Measurements from ENCODE around the gene EPAS1.

Gene EPAS1

GRCh38 chr2:46303233-46303632, 6.0 kb downstream of the EPAS1 start:
- no peak for DNase-seq (ENCODE audit: low read depth)

GRCh38 chr2:46303822-46304221, 6.6 kb downstream of the EPAS1 start:
- peak; percentile 53 for DNase-seq (ENCODE audit: low read depth)

- no peak for DNase-seq (ENCODE audit: low read depth)
These were observed 7.4 kb downstream of the EPAS1 start for GRCh38 chr2:46304635-46305034.

GRCh38 chr2:46305187-46305586, 8.0 kb downstream of the EPAS1 start:
- DNase-seq (ENCODE audit: low read depth): no peak

GRCh38 chr2:46305767-46306166, 8.6 kb downstream of the EPAS1 start:
- no peak for DNase-seq (ENCODE audit: low read depth)

GRCh38 chr2:46306330-46306751, 9.1 kb downstream of the EPAS1 start:
- DNase-seq (ENCODE audit: low read depth): peak; percentile 73

GRCh38 chr2:46306988-46307655, 9.9 kb downstream of the EPAS1 start:
- DNase-seq (ENCODE audit: low read depth): no peak

GRCh38 chr2:46308081-46308480, 10.9 kb downstream of the EPAS1 start:
- DNase-seq (ENCODE audit: low read depth): no peak

GRCh38 chr2:46308629-46309028, 11.4 kb downstream of the EPAS1 start:
- DNase-seq (ENCODE audit: low read depth): peak; percentile 56

- peak; percentile 83 for DNase-seq (ENCODE audit: low read depth)
These were observed 12.1 kb downstream of the EPAS1 start for GRCh38 chr2:46309052-46309953.

- DNase-seq (ENCODE audit: low read depth): no peak
These were observed 13.2 kb downstream of the EPAS1 start for GRCh38 chr2:46310446-46310845.

- DNase-seq (ENCODE audit: low read depth): no peak
These were observed 14.5 kb downstream of the EPAS1 start for GRCh38 chr2:46311651-46312223.

GRCh38 chr2:46313063-46313462, 15.9 kb downstream of the EPAS1 start:
- no peak for DNase-seq (ENCODE audit: low read depth)

GRCh38 chr2:46314065-46314835, 17.0 kb downstream of the EPAS1 start:
- DNase-seq (ENCODE audit: low read depth): no peak

- peak; percentile 100 for DNase-seq (ENCODE audit: low read depth)
These were observed 18.1 kb downstream of the EPAS1 start for GRCh38 chr2:46315103-46315890.

- no peak for DNase-seq (ENCODE audit: low read depth)
These were observed 19.9 kb downstream of the EPAS1 start for GRCh38 chr2:46317094-46317486.

- DNase-seq (ENCODE audit: low read depth): no peak
These were observed 21.6 kb downstream of the EPAS1 start for GRCh38 chr2:46318579-46319460.

GRCh38 chr2:46319711-46320110, 22.5 kb downstream of the EPAS1 start:
- peak; percentile 50 for DNase-seq (ENCODE audit: low read depth)

GRCh38 chr2:46320141-46320567, 22.9 kb downstream of the EPAS1 start:
- no peak for DNase-seq (ENCODE audit: low read depth)

GRCh38 chr2:46323730-46324129, 26.5 kb downstream of the EPAS1 start:
- no peak for DNase-seq (ENCODE audit: low read depth)

Data from amniotic epithelial cell (primary cell).